Measurements from ENCODE around the gene MMP23B.

GRCh38 chr1:1665815-1666251, 33.9 kb downstream of the MMP23B start:
- TF ChIP-seq CTCF (IDR thresholded peaks at IDR 0.05) (peak; percentile 65), EZH2 (IDR thresholded peaks at IDR 0.05) (no peak)
